ENCODE measurements around the gene CEP43.

DNA sequence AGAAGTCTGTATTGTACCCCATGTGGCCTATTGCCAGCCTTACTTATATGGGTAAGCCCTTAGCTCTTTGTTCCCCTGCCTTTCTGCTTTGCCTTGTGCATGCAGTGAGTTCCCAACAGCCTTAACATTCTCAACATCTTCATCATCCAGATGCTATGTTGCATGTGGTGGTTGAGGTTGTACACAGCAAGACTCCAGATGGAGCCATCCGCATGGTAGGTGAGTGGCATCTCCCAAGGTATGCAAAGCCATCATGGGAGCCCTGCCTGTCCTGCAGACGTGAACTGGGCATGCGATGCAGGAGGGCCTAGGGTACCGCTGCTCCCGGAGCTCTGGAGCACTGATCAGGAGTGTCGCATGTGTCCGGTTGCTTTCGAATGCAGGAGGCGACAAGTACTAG, 16.1 kb downstream of the CEP43 start:
- TF ChIP-seq CTCF (IDR thresholded peaks at IDR 0.05) (no peak), EZH2 (IDR thresholded peaks at IDR 0.05) (no peak)

Measured in neural progenitor cell (in vitro differentiated cells).